Raji (cell line): ENCODE results near the gene STRA6.

Experiments
- POLR2A ChIP-seq: IDR thresholded peaks from 2 replicates; pipeline ENCODE4 v1.6.1; 2011; ENCODE audit warnings: low read depth, low read length, control low read depth; ENCODE audit not compliant: insufficient read depth

The STRA6 gene

GRCh38 chr15:74185710-74186348 is 16.8 kb downstream of the STRA6 start:
- no peak for TF ChIP-seq POLR2A

GRCh38 chr15:74184582-74185091 is 17.9 kb downstream of the STRA6 start:
- no peak for TF ChIP-seq POLR2A

GRCh38 chr15:74182131-74182530 is 20.5 kb downstream of the STRA6 start:
- TF ChIP-seq POLR2A: no peak

- TF ChIP-seq POLR2A: no peak
These were observed 21.5 kb downstream of the STRA6 start for GRCh38 chr15:74180881-74181602.

GRCh38 chr15:74179983-74180880 is 22.4 kb downstream of the STRA6 start:
- TF ChIP-seq POLR2A: no peak

- TF ChIP-seq POLR2A: no peak
These were observed 23.3 kb downstream of the STRA6 start for GRCh38 chr15:74179101-74179841.

GRCh38 chr15:74178326-74179100 is 24.1 kb downstream of the STRA6 start:
- no peak for TF ChIP-seq POLR2A

GRCh38 chr15:74176262-74177214 is 26.0 kb downstream of the STRA6 start:
- no peak for TF ChIP-seq POLR2A

GRCh38 chr15:74175271-74176191 is 27.1 kb downstream of the STRA6 start:
- TF ChIP-seq POLR2A: no peak

- no peak for TF ChIP-seq POLR2A
These were observed 27.7 kb downstream of the STRA6 start for GRCh38 chr15:74174958-74175253.

GRCh38 chr15:74174219-74174957 is 28.2 kb downstream of the STRA6 start:
- TF ChIP-seq POLR2A: no peak

- TF ChIP-seq POLR2A: no peak
These were observed 29.0 kb downstream of the STRA6 start, which contains the start of gene ISLR for GRCh38 chr15:74173380-74174218. ISLR (plus strand) TSS chr15:74173710; CDS start chr15:74174859, 1,149 bp downstream.
